ENCODE data around the gene MAP3K2.

GRCh38 chr2:127421116-127421800, 33.5 kb upstream of the MAP3K2 start:
- TF ChIP-seq CTCF (conservative IDR thresholded peaks at IDR 0.05; ENCODE audit: low read depth in 2 of 2) = no peak
- TF ChIP-seq POLR2AphosphoS5 (IDR thresholded peaks at IDR 0.05; ENCODE audit: low read depth) = no peak
- TF ChIP-seq ZNF114 (CRISPR knock-in tag; IDR thresholded peaks at IDR 0.05) = no peak
- no peak for TF ChIP-seq CREB1 (CRISPR knock-in tag; IDR thresholded peaks at IDR 0.05; ENCODE audit: low read depth)
- no peak for TF ChIP-seq REST (IDR thresholded peaks at IDR 0.05; ENCODE audit: unreplicated experiment)
- no peak for TF ChIP-seq JUNB (IDR thresholded peaks at IDR 0.05; ENCODE audit: unreplicated experiment)
- TF ChIP-seq STAT1 (IDR thresholded peaks at IDR 0.05; ENCODE audit: unreplicated experiment) = no peak
- no peak for TF ChIP-seq EZH2 (IDR thresholded peaks at IDR 0.05; ENCODE audit: low read depth, unreplicated experiment)
- no peak for TF ChIP-seq ETS1 (IDR thresholded peaks at IDR 0.05)
- TF ChIP-seq ZNF331 (CRISPR knock-in tag; IDR thresholded peaks at IDR 0.05; ENCODE audit: low read depth) = no peak
- TF ChIP-seq EZH2phosphoT487 (IDR thresholded peaks at IDR 0.05; ENCODE audit: unreplicated experiment) = no peak
- TF ChIP-seq NANOG (IDR thresholded peaks at IDR 0.05; ENCODE audit: borderline replicate concordance) = no peak
- no peak for TF ChIP-seq ZNF462 (CRISPR knock-in tag; IDR thresholded peaks at IDR 0.05)
